Chondrocyte (in vitro differentiated cells): ENCODE measurements around the gene PCDHGA3. TPM values are rescaled to one million over a fixed set of nuclear protein-coding genes. Genes with fewer than 3 reads are reported as not detected.
"Not testable (repeated sequence)": the region's sequence is repeated elsewhere in the genome, so short reads cannot be mapped to it uniquely, and the experiment has no call there.

Source experiments
- DNase-seq: peaks from one replicate; pipeline ENCODE4 v3.0.0; 2021; ENCODE audit warnings: mixed read lengths, low spot score
- H3K27ac Mint-ChIP-seq: one replicate; pipeline ENCODE4 v1.8.0; 2021; ENCODE audit warnings: mild to moderate bottlenecking, moderate library complexity, mixed read lengths; ENCODE audit not compliant: unreplicated experiment
- H3K27me3 Mint-ChIP-seq: 2 replicates; pipeline ENCODE4 v1.8.0; 2021; ENCODE audit warnings: low read depth, mixed read lengths
- H3K36me3 Mint-ChIP-seq: 2 replicates; pipeline ENCODE4 v1.8.0; 2021; ENCODE audit warnings: low read depth, mixed read lengths
- H3K4me1 Mint-ChIP-seq: 2 replicates; pipeline ENCODE4 v1.8.0; 2021; ENCODE audit warnings: low read depth, mild to moderate bottlenecking, mixed read lengths
- H3K4me3 Mint-ChIP-seq: one replicate; pipeline ENCODE4 v1.8.0; 2021; ENCODE audit warnings: mild to moderate bottlenecking, moderate library complexity, mixed read lengths; ENCODE audit not compliant: unreplicated experiment
- H3K9me3 Mint-ChIP-seq: 2 replicates; pipeline ENCODE4 v1.8.0; 2021; ENCODE audit warnings: low read depth, mixed read lengths
- CTCF ChIP-seq: fragments of 200-600 bp; sonication (generic); IDR thresholded peaks from 2 replicates; pipeline ENCODE4 v1.5.0; 2021; ENCODE audit warnings: antibody characterized with exemption, mild to moderate bottlenecking, moderate library complexity
- long read RNA-seq: library from polyadenylated mRNA; stranded (forward); transcript quantifications from one replicate; pipeline ENCODE4 v2.0.0, GENCODE V29; 2021
- total RNA-seq: library from RNA; stranded (reverse); gene quantifications from 3 replicates; pipeline ENCODE4 v1.2.1, GENCODE V29; 2021

The PCDHGA3 gene
- total RNA-seq = 0.12 to 0.51 TPM (median 0.28 TPM) in 3 replicates
- long read RNA-seq = 0 reads

GRCh38 chr5:141343242-141343952 is at the start of gene PCDHGA3:
TSS of gene PCDHGA3 (plus strand) at chr5:141343829. CDS start at chr5:141344034, 205 bp downstream.
- Mint-ChIP-seq H3K27ac (no peak within 1 kb of the TSS), H3K4me3 (no peak within 1 kb of the TSS)
- DNase-seq = no peak

GRCh38 chr5:141298376-141298775 is 45.3 kb upstream of the PCDHGA3 start:
- H3K4me3 Mint-ChIP-seq = no peak overlapping the region
- TF ChIP-seq CTCF = no peak
- H3K27ac Mint-ChIP-seq = no peak overlapping the region
- no peaks in the 10 kb centered on the region for H3K4me1 Mint-ChIP-seq
- peaks cover 21% of the 10 kb centered on the region for H3K36me3 Mint-ChIP-seq
- H3K27me3 Mint-ChIP-seq = no peaks in the 10 kb centered on the region
- H3K9me3 Mint-ChIP-seq = peaks cover 63% of the 10 kb centered on the region
- no peak for DNase-seq

More at GRCh38 chr5:141343242-141343952, at the start of gene PCDHGA3:
- H3K4me1 Mint-ChIP-seq = no peaks in the 10 kb centered on the region
- TF ChIP-seq CTCF = no peak
- peaks cover 52% of the 10 kb centered on the region for H3K9me3 Mint-ChIP-seq
- no peaks in the 10 kb centered on the region for H3K27me3 Mint-ChIP-seq
- peaks cover 2% of the 10 kb centered on the region for H3K36me3 Mint-ChIP-seq

- Mint-ChIP-seq H3K4me3 (no peak within 1 kb of the TSS), H3K36me3 (peaks cover 26% of the 10 kb centered on the region), H3K27me3 (no peaks in the 10 kb centered on the region), H3K4me1 (peaks cover 7% of the 10 kb centered on the region), H3K27ac (no peak within 1 kb of the TSS), H3K9me3 (peaks cover 67% of the 10 kb centered on the region)
- no peak for TF ChIP-seq CTCF
- no peak for DNase-seq
Observed at GRCh38 chr5:141303756-141304155, 39.9 kb upstream of the PCDHGA3 start, which contains the start of gene SLC25A2. TSS of gene SLC25A2 (minus strand) at chr5:141304049. CDS start at chr5:141303865, 184 bp downstream.

GRCh38 chr5:141306630-141307029 is 37.0 kb upstream of the PCDHGA3 start:
- no peak overlapping the region for H3K4me3 Mint-ChIP-seq
- peaks cover 29% of the 10 kb centered on the region for H3K36me3 Mint-ChIP-seq
- no peak for DNase-seq
- H3K4me1 Mint-ChIP-seq = peaks cover 13% of the 10 kb centered on the region
- no peak for TF ChIP-seq CTCF
- H3K9me3 Mint-ChIP-seq = peaks cover 70% of the 10 kb centered on the region
- no peak overlapping the region for H3K27ac Mint-ChIP-seq
- no peaks in the 10 kb centered on the region for H3K27me3 Mint-ChIP-seq

GRCh38 chr5:141313711-141314110 is 29.9 kb upstream of the PCDHGA3 start:
- Mint-ChIP-seq H3K9me3 (peaks cover 71% of the 10 kb centered on the region), H3K4me3 (no peak overlapping the region), H3K36me3 (peaks cover 62% of the 10 kb centered on the region)

GRCh38 chr5:141316963-141317362 is 26.7 kb upstream of the PCDHGA3 start:
- H3K4me1 Mint-ChIP-seq = peaks cover 27% of the 10 kb centered on the region
- H3K27me3 Mint-ChIP-seq, DNase-seq, H3K27ac Mint-ChIP-seq, H3K4me3 Mint-ChIP-seq: not testable (repeated sequence)
- peaks cover 71% of the 10 kb centered on the region for H3K9me3 Mint-ChIP-seq
- peaks cover 72% of the 10 kb centered on the region for H3K36me3 Mint-ChIP-seq

More at GRCh38 chr5:141313711-141314110, 29.9 kb upstream of the PCDHGA3 start:
- no peak overlapping the region for H3K27ac Mint-ChIP-seq
- H3K4me1 Mint-ChIP-seq = peaks cover 17% of the 10 kb centered on the region
- TF ChIP-seq CTCF = no peak
- no peak for DNase-seq
- no peaks in the 10 kb centered on the region for H3K27me3 Mint-ChIP-seq
